Urinary bladder (tissue), 4 donors: ENCODE measurements around the gene RAB39B. TPM values are rescaled to one million over a fixed set of nuclear protein-coding genes. Genes with fewer than 3 reads are reported as not detected.
A peak's percentile ranks its signal among the peaks of the same experiment; 100 is the strongest.
"Not testable (repeated sequence)": the region's sequence is repeated elsewhere in the genome, so short reads cannot be mapped to it uniquely, and the experiment has no call there.

Experiments
- DNase-seq: peaks from one replicate; pipeline ENCODE4 v3.0.0-alpha.2; 2015; ENCODE audit errors: extremely low spot score
- H3K27ac ChIP-seq: one replicate; pipeline ENCODE4 v1.5.1; 2013; ENCODE audit warnings: low read depth, mild to moderate bottlenecking, moderate library complexity
- H3K36me3 ChIP-seq: one replicate; pipeline ENCODE4 v1.6.1; 2013; ENCODE audit warnings: mild to moderate bottlenecking, moderate library complexity; ENCODE audit not compliant: insufficient read depth
- H3K4me1 ChIP-seq: one replicate; pipeline ENCODE4 v1.6.1; 2013; ENCODE audit warnings: mild to moderate bottlenecking, moderate library complexity; ENCODE audit not compliant: insufficient read depth
- H3K4me3 ChIP-seq: one replicate; pipeline ENCODE4 v1.5.1; 2013; ENCODE audit warnings: low read depth, low read length
- WGBS: extraction: QIAGEN DNeasy Blood & Tissue Kit; methylation state at CpG from one replicate; pipeline ENCODE4 v1.1.7; 2013; 5-methylcytosine and 5-hydroxymethylcytosine counted together
- polyA plus RNA-seq: library from polyadenylated mRNA; stranded (reverse); fragments of 200-250 nt; gene quantifications from one replicate; pipeline ENCODE4 v1.2.3, GENCODE V29; 2013
- total RNA-seq: library from RNA; depleted of rRNA; stranded (reverse); fragments of >200 nt; gene quantifications from one replicate; pipeline ENCODE4 v1.2.3, GENCODE V29; 2014
- donor health status: healthy with polysubstance abuse.
- donor health status: healthy.

The RAB39B gene
- total and polyA plus RNA-seq, 2 donors, result 0.29 to 1.4 TPM

DNA sequence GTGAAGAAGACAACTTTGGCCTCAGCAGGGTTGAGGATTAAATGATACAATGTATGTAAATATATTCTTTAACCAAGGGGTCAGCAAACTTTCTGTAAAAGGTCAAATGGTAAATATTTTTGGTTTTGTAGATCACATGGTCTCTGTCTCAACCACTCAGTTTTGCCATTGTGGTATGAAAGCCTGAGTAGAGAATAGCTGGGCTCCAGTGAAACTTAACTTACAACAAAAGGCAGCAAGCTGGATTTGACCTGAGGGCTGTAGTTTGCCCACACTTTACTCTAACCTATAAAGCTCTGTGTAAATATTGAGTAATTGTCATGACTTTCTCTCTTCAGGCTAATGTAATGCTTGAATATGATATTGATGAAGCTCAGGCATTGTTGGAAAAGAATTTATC lies 28.4 kb downstream of the RAB39B start:
- DNase-seq, result no peak
- Histone ChIP-seq H3K27ac (no peak overlapping the region), H3K36me3 (no peaks in the 10 kb centered on the region), H3K4me3 (no peak overlapping the region), H3K4me1 (no peaks in the 10 kb centered on the region)

DNA sequence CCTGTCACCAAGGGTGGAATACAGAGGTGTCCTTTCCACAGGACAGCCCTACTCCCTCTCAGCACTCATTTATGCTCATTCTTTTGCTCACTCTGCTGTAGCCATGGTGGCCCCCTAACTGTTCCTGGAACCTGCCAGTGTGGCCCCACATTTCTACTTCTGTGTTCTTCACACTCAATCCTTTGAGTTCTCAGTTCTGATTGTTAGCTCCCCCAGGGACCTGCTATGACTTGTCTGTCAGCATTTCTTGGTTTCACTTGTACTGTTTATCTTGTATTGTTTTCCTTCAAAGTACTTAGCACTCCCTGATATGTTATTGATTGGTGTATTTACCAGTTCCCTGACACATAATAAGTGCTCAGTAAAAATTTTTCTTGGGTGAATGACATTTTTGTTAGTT lies 33.1 kb downstream of the RAB39B start:
- H3K27ac ChIP-seq, result no peak overlapping the region
- no peaks in the 10 kb centered on the region for H3K4me1 ChIP-seq
- H3K4me3 ChIP-seq, result no peak overlapping the region
- DNase-seq, result no peak
- no peaks in the 10 kb centered on the region for H3K36me3 ChIP-seq

DNA sequence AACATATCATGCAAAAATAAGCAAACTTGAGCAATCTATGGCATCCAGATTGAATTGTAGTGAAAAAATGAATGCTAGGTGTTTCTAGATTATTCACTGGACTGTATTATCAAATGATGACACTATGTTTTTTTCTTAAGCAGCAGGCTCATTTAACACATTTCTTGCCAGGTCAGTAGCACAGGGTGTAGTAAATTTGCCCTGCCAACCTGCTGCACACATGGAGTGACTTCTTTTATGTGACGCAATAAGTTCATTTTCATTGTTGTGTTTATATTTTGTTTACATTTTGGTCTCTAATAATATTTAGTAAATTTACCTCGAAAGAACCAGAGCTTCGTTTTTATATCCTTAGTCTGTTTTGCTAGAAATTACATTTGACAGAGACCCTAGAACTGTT lies 38.5 kb downstream of the RAB39B start:
- no peaks in the 10 kb centered on the region for H3K36me3 ChIP-seq
- WGBS, result 78% methylated on average over 3 of the region's 3 CpGs
- no peak overlapping the region for H3K27ac ChIP-seq

DNA sequence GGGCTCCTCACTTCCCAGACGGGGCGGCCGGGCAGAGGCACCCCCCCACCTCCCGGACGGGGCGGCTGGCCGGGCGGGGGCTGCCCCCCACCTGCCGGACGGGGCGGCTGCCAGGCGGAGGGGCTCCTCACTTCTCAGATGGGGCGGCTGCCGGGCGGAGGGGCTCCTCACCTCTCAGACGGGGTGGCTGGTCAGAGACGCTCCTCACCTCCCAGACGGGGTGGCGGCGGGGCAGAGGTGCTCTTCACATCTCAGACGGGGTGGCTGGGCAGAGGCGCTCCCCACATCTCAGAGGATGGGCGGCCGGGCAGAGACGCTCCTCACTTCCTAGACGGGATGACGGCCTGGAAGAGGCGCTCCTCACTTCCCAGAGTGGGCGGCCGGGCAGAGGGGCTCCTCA lies 40.5 kb downstream of the RAB39B start:
- not testable (repeated sequence) for H3K4me1 ChIP-seq, H3K27ac ChIP-seq, H3K4me3 ChIP-seq, H3K36me3 ChIP-seq, DNase-seq
- 97% methylated on average over 29 of the region's 30 CpGs for WGBS

More for the DNA sequence above, 38.5 kb downstream of the RAB39B start:
- DNase-seq, result no peak
- H3K4me1 ChIP-seq, result no peaks in the 10 kb centered on the region
- H3K4me3 ChIP-seq, result no peak overlapping the region

DNA sequence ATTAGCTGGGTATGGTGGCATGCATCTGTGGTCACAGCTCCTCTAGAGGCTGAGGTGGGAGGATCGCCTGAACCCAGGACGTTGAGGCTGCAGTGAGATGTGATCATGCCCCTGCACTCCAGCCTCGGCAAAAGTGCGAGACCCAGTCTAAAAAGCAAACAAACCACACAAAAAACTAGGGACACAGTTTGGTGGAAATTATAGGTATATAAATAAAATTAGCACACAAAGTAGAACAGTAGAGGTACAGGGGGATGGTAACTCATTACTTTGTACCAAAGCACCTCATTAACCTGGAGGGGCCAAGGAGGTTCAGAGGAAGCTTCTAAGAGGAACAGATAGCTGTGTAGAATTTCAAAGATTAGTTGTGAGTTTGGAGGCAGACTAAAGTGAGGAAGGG lies 42.9 kb downstream of the RAB39B start:
- WGBS, result 96% methylated on average over 4 of the region's 4 CpGs
- no peaks in the 10 kb centered on the region for H3K36me3 ChIP-seq
- no peak overlapping the region for H3K4me3 ChIP-seq
- DNase-seq, result no peak
- H3K27ac ChIP-seq, result no peak overlapping the region
- no peaks in the 10 kb centered on the region for H3K4me1 ChIP-seq

DNA sequence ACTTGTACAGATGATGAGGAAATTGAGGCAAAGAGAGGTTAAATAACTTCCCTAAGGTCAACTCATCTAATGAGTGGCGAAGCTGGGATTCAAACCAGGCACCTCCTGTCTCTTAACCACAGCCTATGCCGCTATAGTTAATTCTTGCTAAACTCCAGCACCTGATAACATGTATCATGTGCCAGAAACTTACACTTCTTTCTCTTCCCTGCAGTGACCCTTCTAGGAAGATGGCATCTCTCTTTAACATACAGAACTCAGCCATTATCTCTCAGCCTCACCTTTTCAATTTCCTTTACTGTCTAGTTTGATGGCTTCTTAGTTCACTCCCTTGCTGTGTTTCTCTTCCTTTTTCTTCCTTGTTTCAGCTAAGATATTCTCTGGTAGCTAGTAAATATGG lies 45.5 kb downstream of the RAB39B start:
- 79% methylated on average over 2 of the region's 2 CpGs for WGBS
- Histone ChIP-seq H3K4me3 (no peak overlapping the region), H3K27ac (no peak overlapping the region), H3K4me1 (no peaks in the 10 kb centered on the region), H3K36me3 (no peaks in the 10 kb centered on the region)
- DNase-seq, result no peak

DNA sequence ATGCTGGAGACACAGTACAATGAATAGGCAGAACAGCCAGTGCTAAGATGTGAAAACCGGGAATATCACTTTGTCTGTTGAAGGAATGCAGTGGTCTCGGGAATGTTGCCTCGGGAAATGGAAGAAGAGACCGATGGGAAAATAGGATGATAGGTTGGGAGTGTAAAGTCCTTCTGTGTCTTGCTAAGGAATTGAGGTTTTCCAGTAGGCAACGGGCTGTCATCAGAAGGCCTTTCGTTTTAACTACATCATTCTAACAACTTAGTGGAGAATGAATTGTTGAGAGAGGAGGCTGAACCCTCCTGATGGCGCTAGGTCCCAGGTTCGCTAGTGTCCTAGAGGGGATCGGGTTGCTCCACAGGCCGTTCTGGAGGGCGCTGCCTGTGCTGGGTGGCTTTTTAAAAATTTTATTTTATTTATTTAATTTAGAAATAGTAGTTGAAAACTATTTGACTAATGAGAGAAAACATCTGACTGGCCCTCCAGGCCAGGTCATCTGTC lies 47.3 kb downstream of the RAB39B start:
- Histone ChIP-seq H3K36me3 (no peaks in the 10 kb centered on the region), H3K4me3 (peak overlapping the region; percentile 69), H3K4me1 (no peaks in the 10 kb centered on the region), H3K27ac (no peak overlapping the region)
- WGBS, result 6% methylated on average over 11 of the region's 11 CpGs
- DNase-seq, result no peak

DNA sequence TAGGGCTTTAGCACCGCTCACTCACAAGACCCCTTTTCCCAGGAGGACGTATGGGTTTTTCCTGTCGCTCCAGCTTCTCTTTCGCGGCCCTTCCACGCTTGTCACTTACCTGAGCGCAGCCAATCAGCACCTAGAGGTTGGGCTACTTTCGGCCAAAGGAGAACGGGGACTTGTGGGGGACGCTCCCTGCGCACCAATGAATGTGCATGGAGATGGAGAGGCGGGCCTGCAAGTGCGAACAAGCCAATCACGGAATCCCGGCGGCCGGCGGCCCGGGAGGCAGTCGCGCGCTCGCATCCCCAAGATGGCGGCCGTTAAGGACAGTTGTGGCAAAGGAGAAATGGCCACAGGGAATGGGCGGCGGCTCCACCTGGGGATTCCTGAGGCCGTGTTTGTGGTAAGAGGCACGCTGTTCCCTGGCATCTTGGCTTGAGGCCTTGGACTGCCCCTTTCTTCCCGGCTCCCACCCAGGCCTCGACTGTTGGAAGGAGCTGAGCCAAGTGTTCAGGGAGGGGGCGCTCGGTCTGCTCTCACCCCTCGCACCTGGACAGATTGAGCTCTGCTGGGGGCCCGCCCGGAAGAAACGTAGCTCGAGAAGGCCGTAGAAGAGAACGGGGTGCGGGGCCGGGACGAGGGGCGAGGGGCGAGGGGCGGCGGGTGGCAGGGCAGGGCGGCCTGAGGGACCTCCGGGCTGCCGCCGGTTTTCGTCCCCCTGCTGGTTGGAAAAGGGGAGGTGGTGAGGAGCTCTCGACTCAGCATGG lies 47.9 kb downstream of the RAB39B start, which contains the start of gene VBP1:
Gene VBP1 (plus strand): TSS at position 282 of the 761 bp plus-strand sequence. CDS start 23 bp downstream, at position 305.
- under 1% methylated on average over 53 of the region's 53 CpGs for WGBS
- DNase-seq, result peak; percentile 72
- no peaks in the 10 kb centered on the region for H3K4me1 ChIP-seq
- peak within 1 kb of the TSS; percentile 86 for H3K27ac ChIP-seq
- no peaks in the 10 kb centered on the region for H3K36me3 ChIP-seq
- peak within 1 kb of the TSS; percentile 69 for H3K4me3 ChIP-seq

DNA sequence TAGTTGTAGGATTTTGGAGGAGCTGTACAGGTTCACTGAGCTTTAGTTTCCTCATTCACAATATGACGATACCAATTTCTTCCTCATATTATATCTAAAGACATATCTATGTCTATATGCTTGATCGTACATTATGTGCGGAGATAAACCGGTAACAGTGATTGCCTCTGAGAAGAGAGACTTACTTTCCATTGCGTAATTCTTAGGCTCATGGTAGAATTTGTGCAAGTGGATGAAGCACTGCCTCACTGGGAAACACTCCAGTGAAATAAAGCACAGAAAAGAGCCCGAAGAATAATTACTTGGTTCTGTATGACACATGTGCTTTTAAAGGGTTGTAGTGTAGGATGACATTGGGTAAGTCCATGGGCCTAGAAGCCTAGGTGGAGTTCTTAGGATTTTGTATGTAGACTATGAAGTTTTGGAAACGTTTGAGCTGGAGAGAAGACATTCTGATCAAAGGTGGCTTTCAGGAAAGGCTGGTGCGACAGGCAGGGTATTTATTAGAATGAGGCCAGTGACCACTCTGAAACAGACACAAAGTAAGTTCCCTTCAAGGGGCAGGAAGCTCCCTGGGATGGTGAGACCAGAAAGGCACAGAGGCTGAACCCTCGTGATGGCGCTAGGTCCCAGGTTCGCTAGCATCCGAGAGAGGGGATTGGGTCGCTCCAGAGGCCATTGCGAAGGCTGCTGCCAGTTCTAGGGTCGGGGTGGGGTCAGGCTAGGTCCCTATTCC lies 48.7 kb downstream of the RAB39B start:
- WGBS, result 41% methylated on average over 15 of the region's 15 CpGs
- Histone ChIP-seq H3K4me1 (no peaks in the 10 kb centered on the region), H3K27ac (peak overlapping the region; percentile 86), H3K4me3 (peak overlapping the region; percentile 34), H3K36me3 (no peaks in the 10 kb centered on the region)
- no peak for DNase-seq

DNA sequence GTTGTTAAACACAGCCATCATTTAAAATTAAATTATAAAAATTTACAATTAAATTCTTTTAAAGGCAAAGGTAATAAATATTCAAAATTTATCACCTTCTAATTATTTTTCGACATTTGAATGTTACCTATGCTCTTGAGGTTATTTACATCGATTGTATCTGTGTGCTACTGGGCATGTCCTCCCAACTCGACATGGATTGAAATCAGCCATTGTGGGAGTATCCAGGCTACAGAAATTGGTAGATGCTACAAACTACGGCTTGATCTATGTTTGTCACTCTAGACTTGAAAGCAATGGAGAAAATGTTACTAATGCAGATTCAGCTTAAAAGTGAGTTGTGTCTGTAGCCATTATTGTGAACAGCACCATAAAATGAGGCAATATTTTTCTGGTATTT lies 50.6 kb downstream of the RAB39B start:
- no peaks in the 10 kb centered on the region for H3K36me3 ChIP-seq
- H3K27ac ChIP-seq, result no peak overlapping the region
- DNase-seq, result no peak
- 87% methylated on average over 4 of the region's 4 CpGs for WGBS
- H3K4me1 ChIP-seq, result no peaks in the 10 kb centered on the region
- H3K4me3 ChIP-seq, result no peak overlapping the region

DNA sequence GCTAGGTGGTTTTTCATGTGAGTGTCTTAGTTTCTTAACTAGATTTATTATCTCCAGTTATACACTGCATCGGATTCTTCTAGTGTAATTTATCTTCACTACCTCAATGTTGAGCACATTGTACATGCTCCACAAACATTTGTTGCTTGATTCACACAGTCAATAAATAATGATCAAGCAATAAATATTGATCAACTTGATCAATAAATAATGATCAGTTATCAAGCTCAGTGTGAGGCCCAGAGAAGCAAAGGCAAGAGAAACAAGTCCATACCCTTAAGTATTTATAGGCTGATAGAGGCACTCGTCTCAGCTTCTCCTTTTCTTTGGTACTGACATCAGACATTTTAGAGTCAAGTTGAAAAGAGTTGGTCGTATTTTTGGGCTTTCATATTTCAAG lies 53.1 kb downstream of the RAB39B start:
- Histone ChIP-seq H3K4me3 (no peak overlapping the region), H3K27ac (no peak overlapping the region), H3K36me3 (no peaks in the 10 kb centered on the region), H3K4me1 (no peaks in the 10 kb centered on the region)
- DNase-seq, result no peak
- WGBS, result 62% methylated on average over 3 of the region's 3 CpGs
